Esophagus (tissue), 2 donors: Measurements from ENCODE around the gene ERGIC1. TPM values are rescaled to one million over a fixed set of nuclear protein-coding genes. Genes with fewer than 3 reads are reported as not detected.
A peak's percentile ranks its signal among the peaks of the same experiment; 100 is the strongest.

Source experiments
- H3K27ac ChIP-seq, 2 donors: one replicate each; pipeline ENCODE4 v1.5.1; 2013; ENCODE audit warnings: low read depth in 2 of 2, mild to moderate bottlenecking in 2 of 2, inconsistent platforms in 1 of 2, low read length in 1 of 2, moderate library complexity in 1 of 2
- H3K27me3 ChIP-seq, 2 donors: one replicate each; pipeline ENCODE4 v1.6.1; 2013; ENCODE audit warnings: low read length in 2 of 2, control low read depth in 1 of 2, mild to moderate bottlenecking in 1 of 2; ENCODE audit not compliant: insufficient read depth in 2 of 2, control insufficient read depth in 1 of 2
- H3K36me3 ChIP-seq, 2 donors: one replicate each; pipeline ENCODE4 v1.6.1; 2013; ENCODE audit warnings: low read length in 1 of 2; ENCODE audit not compliant: control insufficient read depth in 2 of 2, insufficient read depth in 2 of 2
- H3K4me1 ChIP-seq, 2 donors: one replicate each; pipeline ENCODE4 v1.6.1; 2013; ENCODE audit warnings: low read length in 1 of 2; ENCODE audit not compliant: control insufficient read depth in 2 of 2, insufficient read depth in 2 of 2
- H3K4me3 ChIP-seq, 2 donors: one replicate each; pipeline ENCODE4 v1.5.1; 2013; ENCODE audit warnings: low read length in 2 of 2, mild to moderate bottlenecking in 2 of 2, low read depth in 1 of 2, moderate library complexity in 1 of 2
- H3K9me3 ChIP-seq, 2 donors: one replicate each; pipeline ENCODE4 v1.6.1; 2013; ENCODE audit warnings: mild to moderate bottlenecking in 2 of 2, low read depth in 1 of 2, low read length in 1 of 2, moderate library complexity in 1 of 2; ENCODE audit not compliant: control insufficient read depth in 2 of 2, insufficient read depth in 1 of 2
- WGBS, 2 donors: extraction: QIAGEN DNeasy Blood & Tissue Kit; methylation state at CpG; one replicate each; pipeline ENCODE4 v1.1.7; 2013; 5-methylcytosine and 5-hydroxymethylcytosine counted together
- polyA plus RNA-seq, 2 donors: library from polyadenylated mRNA; stranded (reverse); fragments of 200-250 nt; gene quantifications; one replicate each; pipeline ENCODE4 v1.2.3, GENCODE V29; 2013
- donor health status: healthy with polysubstance abuse.
- donor health status: Bipolar disorder and iron deficiency.

Gene ERGIC1
- polyA plus RNA-seq, 2 donors, result 45.2 to 47.1 TPM

- no peak overlapping the region for H3K27ac ChIP-seq
- H3K9me3 ChIP-seq, result no peaks in the 10 kb centered on the region
- peaks cover 0 to 30% of the 10 kb centered on the region in 2 donors for H3K36me3 ChIP-seq
- no peaks in the 10 kb centered on the region for H3K4me1 ChIP-seq
- no peak overlapping the region for H3K4me3 ChIP-seq
- no peaks in the 10 kb centered on the region for H3K27me3 ChIP-seq
- 78 to 79% methylated on average over 16 of the region's 16 CpGs for WGBS, 2 donors
These were observed 105.7 kb downstream of the ERGIC1 start for GRCh38 chr5:172939611-172940267.

- no peaks in the 10 kb centered on the region for H3K27me3 ChIP-seq
- H3K9me3 ChIP-seq, result no peaks in the 10 kb centered on the region
- H3K4me3 ChIP-seq, result no peak overlapping the region
- no peaks in the 10 kb centered on the region for H3K4me1 ChIP-seq
- no peak overlapping the region for H3K27ac ChIP-seq
- WGBS, 2 donors, result 91 to 93% methylated on average over 15 of the region's 15 CpGs
- H3K36me3 ChIP-seq, result peaks cover 0 to 27% of the 10 kb centered on the region in 2 donors
These were observed 106.4 kb downstream of the ERGIC1 start for GRCh38 chr5:172940268-172941066.

- 65 to 67% methylated on average over 4 of the region's 4 CpGs for WGBS, 2 donors
- Histone ChIP-seq H3K9me3 (no peaks in the 10 kb centered on the region), H3K4me1 (no peaks in the 10 kb centered on the region), H3K36me3 (peaks cover 0 to 29% of the 10 kb centered on the region in 2 donors), H3K4me3 (no peak overlapping the region), H3K27ac (no peak overlapping the region), H3K27me3 (no peaks in the 10 kb centered on the region)
These were observed 107.0 kb downstream of the ERGIC1 start for GRCh38 chr5:172941067-172941516.

GRCh38 chr5:172942556-172942955 is 108.5 kb downstream of the ERGIC1 start:
- no peak overlapping the region for H3K27ac ChIP-seq
- H3K36me3 ChIP-seq, result peaks cover 0 to 29% of the 10 kb centered on the region in 2 donors
- no peaks in the 10 kb centered on the region for H3K27me3 ChIP-seq
- H3K4me1 ChIP-seq, result no peaks in the 10 kb centered on the region
- WGBS, 2 donors, result 91 to 95% methylated on average over 11 of the region's 11 CpGs
- H3K4me3 ChIP-seq, result no peak overlapping the region
- no peaks in the 10 kb centered on the region for H3K9me3 ChIP-seq

GRCh38 chr5:172943283-172943841 is 109.3 kb downstream of the ERGIC1 start:
- H3K9me3 ChIP-seq, result no peaks in the 10 kb centered on the region
- H3K27ac ChIP-seq, result peak overlapping the region in 1 of 2 donors; percentile 25
- H3K27me3 ChIP-seq, result no peaks in the 10 kb centered on the region
- no peak overlapping the region for H3K4me3 ChIP-seq
- H3K4me1 ChIP-seq, result no peaks in the 10 kb centered on the region
- 71% methylated on average over 18 of the region's 18 CpGs for WGBS, 2 donors
- H3K36me3 ChIP-seq, result peaks cover 0 to 29% of the 10 kb centered on the region in 2 donors

GRCh38 chr5:172943906-172944305 is 109.9 kb downstream of the ERGIC1 start:
- WGBS, 2 donors, result 87 to 95% methylated on average over 8 of the region's 8 CpGs
- H3K4me1 ChIP-seq, result no peaks in the 10 kb centered on the region
- no peak overlapping the region for H3K27ac ChIP-seq
- no peak overlapping the region for H3K4me3 ChIP-seq
- peaks cover 0 to 29% of the 10 kb centered on the region in 2 donors for H3K36me3 ChIP-seq
- no peaks in the 10 kb centered on the region for H3K27me3 ChIP-seq
- H3K9me3 ChIP-seq, result no peaks in the 10 kb centered on the region

GRCh38 chr5:172944741-172945140 is 110.7 kb downstream of the ERGIC1 start:
- no peaks in the 10 kb centered on the region for H3K9me3 ChIP-seq
- peaks cover 0 to 26% of the 10 kb centered on the region in 2 donors for H3K36me3 ChIP-seq
- H3K27me3 ChIP-seq, result no peaks in the 10 kb centered on the region
- H3K4me3 ChIP-seq, result no peak overlapping the region
- no peak overlapping the region for H3K27ac ChIP-seq
- H3K4me1 ChIP-seq, result no peaks in the 10 kb centered on the region
- WGBS, 2 donors, result 73 to 86% methylated on average over 6 of the region's 6 CpGs

GRCh38 chr5:172945151-172945550 is 111.1 kb downstream of the ERGIC1 start:
- peaks cover 0 to 28% of the 10 kb centered on the region in 2 donors for H3K36me3 ChIP-seq
- no peaks in the 10 kb centered on the region for H3K4me1 ChIP-seq
- no peaks in the 10 kb centered on the region for H3K27me3 ChIP-seq
- 94 to 95% methylated on average over 6 of the region's 6 CpGs for WGBS, 2 donors
- H3K27ac ChIP-seq, result no peak overlapping the region
- H3K9me3 ChIP-seq, result no peaks in the 10 kb centered on the region
- H3K4me3 ChIP-seq, result no peak overlapping the region

- Histone ChIP-seq H3K4me1 (no peaks in the 10 kb centered on the region), H3K27ac (no peak overlapping the region), H3K27me3 (no peaks in the 10 kb centered on the region), H3K36me3 (peaks cover 0 to 30% of the 10 kb centered on the region in 2 donors), H3K4me3 (no peak overlapping the region), H3K9me3 (no peaks in the 10 kb centered on the region)
- WGBS, 2 donors, result 90 to 93% methylated on average over 7 of the region's 7 CpGs
These were observed 112.1 kb downstream of the ERGIC1 start for GRCh38 chr5:172946146-172946545.
